Naive thymus-derived CD4-positive, alpha-beta T cell (primary cell): ENCODE measurements around the gene FBXL17. TPM values are rescaled to one million over a fixed set of nuclear protein-coding genes. Genes with fewer than 3 reads are reported as not detected.
A peak's percentile ranks its signal among the peaks of the same experiment; 100 is the strongest.

Experiments
- ATAC-seq: fragments of 150-1000 bp; cut with Tn5 transposase; 2 replicates; pipeline ENCODE4 v1.10.0; 2021; ENCODE audit warnings: mild to moderate bottlenecking, moderate library complexity
- CTCF ChIA-PET: fragments of 350-600 bp; sonication (Branson Sonifier 250); formaldehyde crosslinking; loops from one replicate; lab custom pipeline; 2021; ENCODE audit warnings: antibody characterized with exemption; lab: Charles Lee
- POLR2A ChIA-PET: fragments of 350-600 bp; sonication (Branson Sonifier 250); formaldehyde crosslinking; loops from one replicate; lab custom pipeline; 2021; ENCODE audit warnings: antibody characterized with exemption, inconsistent platforms; lab: Charles Lee
- DNase-seq, 9 donors: peaks; one replicate each; pipeline versions ENCODE4 v3.0.0 to v3.0.0-alpha.2; 2020 to 2022; ENCODE audit warnings: mixed read lengths in 1 of 9
- H3K27ac ChIP-seq: one replicate; pipeline ENCODE4 v1.7.0; 2013; ENCODE audit warnings: mild to moderate bottlenecking, low read depth, low read length, moderate library complexity
- H3K27me3 ChIP-seq, 2 donors: one replicate each; pipeline ENCODE4 v1.7.0; 2013; ENCODE audit warnings: low read length in 2 of 2, mild to moderate bottlenecking in 2 of 2, moderate library complexity in 2 of 2; ENCODE audit not compliant: control insufficient read depth in 2 of 2, insufficient read depth in 2 of 2
- H3K36me3 ChIP-seq, 3 experiments: 1 replicate in 2 of 3; 2 replicates in 1 of 3; pipeline ENCODE4 v1.7.0; 2013; ENCODE audit warnings: low read length in 3 of 3, mild to moderate bottlenecking in 3 of 3, moderate library complexity in 1 of 3; ENCODE audit not compliant: insufficient read depth in 3 of 3, control insufficient read depth in 2 of 3
- H3K4me1 ChIP-seq, 2 donors: one replicate each; pipeline ENCODE4 v1.7.0; 2013; ENCODE audit warnings: low read length in 2 of 2, mild to moderate bottlenecking in 2 of 2, moderate library complexity in 1 of 2; ENCODE audit not compliant: control insufficient read depth in 2 of 2, insufficient read depth in 2 of 2
- H3K4me3 ChIP-seq: 2 replicates; pipeline ENCODE4 v1.7.0; 2013; ENCODE audit warnings: mild to moderate bottlenecking, low read length
- H3K9me3 ChIP-seq, 3 experiments: 1 replicate in 2 of 3; 2 replicates in 1 of 3; pipeline ENCODE4 v1.7.0; 2013; ENCODE audit warnings: low read length in 3 of 3; ENCODE audit not compliant: control insufficient read depth in 2 of 3
- H3K27ac Mint-ChIP-seq, 9 donors: one replicate each; pipeline ENCODE4 v1.8.0; 2020 to 2022; ENCODE audit warnings: mixed read lengths in 9 of 9, mild to moderate bottlenecking in 8 of 9, moderate library complexity in 5 of 9, inconsistent platforms in 2 of 9
- H3K27me3 Mint-ChIP-seq, 5 donors: one replicate each; pipeline ENCODE4 v1.8.0; 2021 to 2022; ENCODE audit warnings: mixed read lengths in 5 of 5, mild to moderate bottlenecking in 1 of 5
- H3K36me3 Mint-ChIP-seq, 5 donors: one replicate each; pipeline ENCODE4 v1.8.0; 2020 to 2022; ENCODE audit warnings: mixed read lengths in 5 of 5, mild to moderate bottlenecking in 3 of 5, inconsistent platforms in 1 of 5
- H3K4me1 Mint-ChIP-seq, 7 donors: one replicate each; pipeline ENCODE4 v1.8.0; 2020 to 2022; ENCODE audit warnings: mixed read lengths in 7 of 7, mild to moderate bottlenecking in 3 of 7, inconsistent platforms in 1 of 7
- H3K4me3 Mint-ChIP-seq, 10 donors: one replicate each; pipeline ENCODE4 v1.8.0; 2020 to 2022; ENCODE audit warnings: mild to moderate bottlenecking in 10 of 10, mixed read lengths in 10 of 10, moderate library complexity in 6 of 10, inconsistent platforms in 2 of 10
- H3K9me3 Mint-ChIP-seq, 11 donors: one replicate each; pipeline ENCODE4 v1.8.0; 2020 to 2022; ENCODE audit warnings: mixed read lengths in 11 of 11, mild to moderate bottlenecking in 4 of 11, inconsistent platforms in 1 of 11, moderate library complexity in 1 of 11
- intact Hi-C, 2 donors: fragments of 100-400 bp; cut with micrococcal nuclease; formaldehyde crosslinking; loops; one replicate each; pipeline ENCODE4 v1.15.1; 2023
- polyA plus RNA-seq, 2 donors: library from polyadenylated mRNA; unstranded; fragments of 300-500 nt; fragmentation: Illumina TruSeq; gene quantifications; one replicate each; pipeline ENCODE4 v1.2.3, GENCODE V29; 2021
- total RNA-seq, 6 experiments: library from RNA in 5 of 6; stranded (reverse) in 5 of 6; gene quantifications; 1 replicate in 5 of 6; 2 replicates in 1 of 6; pipeline ENCODE4 v1.2.3 and lab custom pipeline; 2021 to 2026

FBXL17 gene
- total and polyA plus RNA-seq, 7 experiments from 2014 or later, result 4.4 to 28.4 (median 19.6) TPM

DNA sequence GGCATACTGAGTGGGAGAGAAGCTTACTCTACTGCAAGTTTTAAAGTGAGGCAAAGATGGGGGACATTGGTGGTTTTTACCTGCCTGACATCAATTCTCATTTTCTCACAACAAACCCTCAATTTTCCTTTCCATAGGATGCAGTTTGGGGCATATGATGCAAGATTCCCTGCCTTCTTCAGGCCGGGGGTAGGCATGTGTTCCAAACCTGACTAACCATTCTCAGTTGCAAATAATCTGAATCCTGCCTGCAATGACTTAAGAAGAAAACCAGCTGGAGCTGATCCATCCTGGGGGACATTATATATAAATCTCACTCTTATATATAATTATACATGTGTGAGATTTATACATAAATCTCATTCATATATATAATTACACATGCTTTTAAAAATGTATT is 487.5 kb downstream of the FBXL17 start:
- H3K27me3 ChIP-seq, result no peaks in the 10 kb centered on the region
- H3K4me3 ChIP-seq, result no peak overlapping the region
- no peak overlapping the region for H3K27ac Mint-ChIP-seq
- peaks cover 0 to 6% (median 3%) of the 10 kb centered on the region in 7 donors for H3K4me1 Mint-ChIP-seq
- DNase-seq, result no peak
- H3K36me3 Mint-ChIP-seq, result peaks cover 4 to 41% (median 12%) of the 10 kb centered on the region in 5 donors
- no peaks in the 10 kb centered on the region for H3K36me3 ChIP-seq
- H3K27me3 Mint-ChIP-seq, result no peaks in the 10 kb centered on the region
- peaks cover 0 to 14% (median 0%) of the 10 kb centered on the region in 11 donors for H3K9me3 Mint-ChIP-seq
- ChIA-PET POLR2A (interaction anchor here (1.1 kb wide), 1 partner anchor 18 kb away, joined by 4 read pairs; no protein-coding TSS in a partner anchor), CTCF (no interaction called here)
- H3K27ac ChIP-seq, result no peak overlapping the region
- H3K4me1 ChIP-seq, result no peaks in the 10 kb centered on the region
- intact Hi-C loops, result no loop called here
- ATAC-seq, result no peak
- H3K4me3 Mint-ChIP-seq, result no peak overlapping the region
- H3K9me3 ChIP-seq, result no peaks in the 10 kb centered on the region

DNA sequence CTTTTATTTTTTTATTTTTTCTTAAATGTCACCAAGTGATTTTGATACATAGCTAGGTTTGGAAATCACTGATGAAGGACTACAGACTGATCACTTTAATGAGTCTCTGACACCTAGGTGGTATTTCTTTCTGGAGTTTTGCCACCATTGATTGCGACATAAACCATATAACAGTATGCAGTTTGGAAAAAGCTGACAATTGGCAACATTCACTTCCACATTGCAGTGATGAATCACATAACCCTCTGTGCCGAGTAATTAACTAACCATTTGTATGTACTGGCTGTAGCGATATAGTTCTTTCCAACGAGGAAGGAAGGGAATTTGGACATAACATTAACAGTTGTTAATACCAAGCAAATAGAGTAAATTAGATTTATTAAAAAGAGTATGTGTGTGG is 488.3 kb downstream of the FBXL17 start:
- DNase-seq (no peak), ATAC-seq (no peak)
- Histone ChIP-seq H3K27me3 (no peaks in the 10 kb centered on the region), H3K4me3 (no peak overlapping the region), H3K4me1 (no peaks in the 10 kb centered on the region), H3K36me3 (no peaks in the 10 kb centered on the region), H3K27ac (no peak overlapping the region), H3K9me3 (no peaks in the 10 kb centered on the region)
- peaks cover 4 to 35% (median 8%) of the 10 kb centered on the region in 5 donors for H3K36me3 Mint-ChIP-seq
- no peak overlapping the region for H3K4me3 Mint-ChIP-seq
- H3K9me3 Mint-ChIP-seq, result peaks cover 0 to 11% (median 0%) of the 10 kb centered on the region in 11 donors
- no peak overlapping the region for H3K27ac Mint-ChIP-seq
- peaks cover 0 to 9% (median 3%) of the 10 kb centered on the region in 7 donors for H3K4me1 Mint-ChIP-seq
- H3K27me3 Mint-ChIP-seq, result no peaks in the 10 kb centered on the region
- ChIA-PET CTCF (no interaction called here), POLR2A (interaction anchor here (1.1 kb wide), 1 partner anchor 18 kb away, joined by 4 read pairs; no protein-coding TSS in a partner anchor)
- intact Hi-C loops, result no loop called here

- Histone ChIP-seq H3K4me1 (no peaks in the 10 kb centered on the region), H3K36me3 (no peaks in the 10 kb centered on the region), H3K9me3 (no peaks in the 10 kb centered on the region), H3K27ac (no peak overlapping the region), H3K27me3 (no peaks in the 10 kb centered on the region), H3K4me3 (no peak overlapping the region)
- Mint-ChIP-seq H3K36me3 (peaks cover 4 to 26% (median 8%) of the 10 kb centered on the region in 5 donors), H3K4me3 (no peak overlapping the region), H3K27ac (no peak overlapping the region), H3K9me3 (peaks cover 0 to 9% (median 0%) of the 10 kb centered on the region in 11 donors), H3K27me3 (no peaks in the 10 kb centered on the region), H3K4me1 (peaks cover 0 to 42% (median 25%) of the 10 kb centered on the region in 7 donors)
- ChIA-PET POLR2A (no interaction called here), CTCF (no interaction called here)
- ATAC-seq (no peak), DNase-seq (no peak)
- intact Hi-C loops, result no loop called here
Measured at GRCh38 chr5:107889387-107889786, 492.5 kb downstream of the FBXL17 start.

- Histone ChIP-seq H3K27me3 (no peaks in the 10 kb centered on the region), H3K36me3 (no peaks in the 10 kb centered on the region), H3K4me3 (no peak overlapping the region), H3K27ac (no peak overlapping the region), H3K9me3 (no peaks in the 10 kb centered on the region), H3K4me1 (no peaks in the 10 kb centered on the region)
- ATAC-seq (no peak), DNase-seq (no peak)
- POLR2A ChIA-PET, result no interaction called here
- no peaks in the 10 kb centered on the region for H3K27me3 Mint-ChIP-seq
- H3K27ac Mint-ChIP-seq, result no peak overlapping the region
- intact Hi-C loops, result no loop called here
- CTCF ChIA-PET, result no interaction called here
- peaks cover 5 to 31% (median 8%) of the 10 kb centered on the region in 5 donors for H3K36me3 Mint-ChIP-seq
- peaks cover 0 to 9% (median 0%) of the 10 kb centered on the region in 11 donors for H3K9me3 Mint-ChIP-seq
- H3K4me1 Mint-ChIP-seq, result peaks cover 0 to 42% (median 25%) of the 10 kb centered on the region in 7 donors
- H3K4me3 Mint-ChIP-seq, result peak overlapping the region in 1 of 10 donors; percentile 61
Measured at GRCh38 chr5:107888541-107888940, 493.4 kb downstream of the FBXL17 start.

- ChIA-PET CTCF (no interaction called here), POLR2A (no interaction called here)
- no peak overlapping the region for H3K4me3 ChIP-seq
- no peak overlapping the region for H3K27ac ChIP-seq
- peaks cover 0 to 42% (median 23%) of the 10 kb centered on the region in 7 donors for H3K4me1 Mint-ChIP-seq
- peaks cover 0 to 9% (median 0%) of the 10 kb centered on the region in 11 donors for H3K9me3 Mint-ChIP-seq
- H3K27me3 Mint-ChIP-seq, result no peaks in the 10 kb centered on the region
- peaks cover 5 to 27% (median 8%) of the 10 kb centered on the region in 5 donors for H3K36me3 Mint-ChIP-seq
- DNase-seq, result peak in 2 of 9 donors; percentile 8 to 16
- no peaks in the 10 kb centered on the region for H3K4me1 ChIP-seq
- no peak for ATAC-seq
- no peaks in the 10 kb centered on the region for H3K36me3 ChIP-seq
- no peaks in the 10 kb centered on the region for H3K27me3 ChIP-seq
- no peaks in the 10 kb centered on the region for H3K9me3 ChIP-seq
- H3K27ac Mint-ChIP-seq, result peak overlapping the region in 4 of 9 donors; percentile 18 to 68 (median 50)
- peak overlapping the region in 7 of 10 donors; percentile 15 to 61 (median 55) for H3K4me3 Mint-ChIP-seq
- intact Hi-C loops, result loop anchor here in 1 of 2 donors (2.0 kb wide), 1 partner anchor 25 kb away; no protein-coding TSS in a partner anchor
Measured at GRCh38 chr5:107887166-107887943, 494.5 kb downstream of the FBXL17 start.

- H3K36me3 ChIP-seq, result no peaks in the 10 kb centered on the region
- peaks cover 0 to 36% (median 23%) of the 10 kb centered on the region in 7 donors for H3K4me1 Mint-ChIP-seq
- POLR2A ChIA-PET, result no interaction called here
- no peaks in the 10 kb centered on the region for H3K27me3 ChIP-seq
- no peak overlapping the region for H3K4me3 ChIP-seq
- CTCF ChIA-PET, result no interaction called here
- H3K27ac ChIP-seq, result no peak overlapping the region
- no peaks in the 10 kb centered on the region for H3K27me3 Mint-ChIP-seq
- peaks cover 0 to 4% (median 0%) of the 10 kb centered on the region in 11 donors for H3K9me3 Mint-ChIP-seq
- peaks cover 4 to 31% (median 10%) of the 10 kb centered on the region in 5 donors for H3K36me3 Mint-ChIP-seq
- H3K4me1 ChIP-seq, result no peaks in the 10 kb centered on the region
- H3K27ac Mint-ChIP-seq, result no peak overlapping the region
- no peak overlapping the region for H3K4me3 Mint-ChIP-seq
- H3K9me3 ChIP-seq, result no peaks in the 10 kb centered on the region
- ATAC-seq (no peak), DNase-seq (no peak)
- intact Hi-C loops, result no loop called here
Measured at GRCh38 chr5:107885601-107886000, 496.3 kb downstream of the FBXL17 start.
